DND-41 (cell line): Measurements from ENCODE around the gene H1-8.

ENCODE experiments used
- ATAC-seq: fragments of 200-7000 bp; cut with Tn5 transposase; 3 replicates; pipeline ENCODE4 v1.9.1; 2021; ENCODE audit warnings: low read depth; ENCODE audit not compliant: insufficient read depth
- DNase-seq: peaks from one replicate; pipeline ENCODE4 v3.0.0-alpha.2; 2020
- H2AFZ ChIP-seq: 2 replicates; pipeline ENCODE4 v1.6.0; 2012; ENCODE audit warnings: low read depth, low read length
- H3K27ac ChIP-seq: 2 replicates; pipeline ENCODE4 v1.5.1; 2012; ENCODE audit warnings: low read length, inconsistent platforms
- H3K27me3 ChIP-seq: fragments of 200-600 bp; sonication (generic); 2 replicates; pipeline ENCODE4 v1.6.0; 2012; ENCODE audit warnings: low read length, mild to moderate bottlenecking, inconsistent platforms; ENCODE audit not compliant: insufficient read depth, poor library complexity
- H3K36me3 ChIP-seq: 2 replicates; pipeline ENCODE4 v1.5.1; 2012; ENCODE audit warnings: low read length, inconsistent platforms; ENCODE audit not compliant: insufficient read depth
- H3K4me1 ChIP-seq: 2 replicates; pipeline ENCODE4 v1.5.1; 2012; ENCODE audit warnings: mild to moderate bottlenecking, low read length; ENCODE audit not compliant: insufficient read depth
- H3K4me2 ChIP-seq: 2 replicates; pipeline ENCODE4 v1.6.0; 2012; ENCODE audit warnings: mild to moderate bottlenecking, moderate library complexity, low read length, inconsistent platforms; ENCODE audit not compliant: insufficient read depth
- H3K4me3 ChIP-seq, 2 experiments: fragments of 200-600 bp in 1 of 2; shearing (Covaris generic) in 1 of 2; 2 replicates each; pipeline ENCODE4 v1.5.1; 2012 to 2016; ENCODE audit warnings: inconsistent platforms in 2 of 2, low read length in 2 of 2, mild to moderate bottlenecking in 2 of 2, low read depth in 1 of 2, moderate library complexity in 1 of 2
- H3K79me2 ChIP-seq: 2 replicates; pipeline ENCODE4 v1.6.0; 2012; ENCODE audit warnings: low read length, inconsistent platforms; ENCODE audit not compliant: insufficient read depth
- H3K9ac ChIP-seq: 2 replicates; pipeline ENCODE4 v1.6.0; 2012; ENCODE audit warnings: low read depth, mild to moderate bottlenecking, inconsistent platforms, low read length, moderate library complexity
- H3K9me3 ChIP-seq: 2 replicates; pipeline ENCODE4 v1.5.1; 2012; ENCODE audit warnings: low read length, moderate library complexity, mild to moderate bottlenecking, inconsistent platforms; ENCODE audit not compliant: insufficient read depth, severe bottlenecking
- H4K20me1 ChIP-seq: 2 replicates; pipeline ENCODE4 v1.6.0; 2012; ENCODE audit warnings: low read length; ENCODE audit not compliant: insufficient read depth
- CTCF ChIP-seq: IDR thresholded peaks from 2 replicates; pipeline ENCODE4 v1.5.1; 2012; ENCODE audit warnings: borderline replicate concordance, low read length, moderate library complexity, mild to moderate bottlenecking; ENCODE audit not compliant: poor library complexity, severe bottlenecking; ENCODE audit errors: extremely low read depth
- EZH2 ChIP-seq: IDR thresholded peaks from 3 replicates; pipeline ENCODE4 v1.6.1; 2012; ENCODE audit warnings: borderline replicate concordance, low read depth, mild to moderate bottlenecking, moderate library complexity, low read length, inconsistent platforms; ENCODE audit not compliant: severe bottlenecking

The H1-8 gene

GRCh38 chr3:129560911-129561594, 18.1 kb downstream of the H1-8 start:
- Histone ChIP-seq H3K4me1 (no peaks in the 10 kb centered on the region), H3K27ac (no peak overlapping the region), H2AFZ (no peak overlapping the region), H3K27me3 (no peaks in the 10 kb centered on the region), H3K9ac (no peak overlapping the region), H3K9me3 (no peaks in the 10 kb centered on the region), H4K20me1 (peaks cover 17% of the 10 kb centered on the region), H3K36me3 (peaks cover 100% of the 10 kb centered on the region), H3K4me2 (no peak overlapping the region), H3K4me3 (no peak overlapping the region), H3K79me2 (no peaks in the 10 kb centered on the region)
- DNase-seq (no peak), ATAC-seq (no peak)
- TF ChIP-seq EZH2 (no peak), CTCF (no peak)

GRCh38 chr3:129561619-129562248, 18.8 kb downstream of the H1-8 start:
- Histone ChIP-seq H3K4me1 (no peaks in the 10 kb centered on the region), H3K4me2 (no peak overlapping the region), H2AFZ (no peak overlapping the region), H3K27me3 (no peaks in the 10 kb centered on the region), H3K27ac (no peak overlapping the region), H3K36me3 (peaks cover 100% of the 10 kb centered on the region), H3K4me3 (no peak overlapping the region), H3K79me2 (no peaks in the 10 kb centered on the region), H4K20me1 (peaks cover 20% of the 10 kb centered on the region), H3K9ac (no peak overlapping the region), H3K9me3 (no peaks in the 10 kb centered on the region)
- DNase-seq: no peak
- no peak for ATAC-seq
- no peak for TF ChIP-seq EZH2
- TF ChIP-seq CTCF: no peak

- no peak overlapping the region for H3K27ac ChIP-seq
- no peaks in the 10 kb centered on the region for H3K27me3 ChIP-seq
- peaks cover 20% of the 10 kb centered on the region for H4K20me1 ChIP-seq
- no peaks in the 10 kb centered on the region for H3K9me3 ChIP-seq
- no peak overlapping the region for H3K4me3 ChIP-seq
- no peak overlapping the region for H3K9ac ChIP-seq
- H3K79me2 ChIP-seq: no peaks in the 10 kb centered on the region
- no peak overlapping the region for H2AFZ ChIP-seq
- no peak overlapping the region for H3K4me2 ChIP-seq
- no peaks in the 10 kb centered on the region for H3K4me1 ChIP-seq
- TF ChIP-seq EZH2 (no peak), CTCF (no peak)
- peaks cover 100% of the 10 kb centered on the region for H3K36me3 ChIP-seq
- ATAC-seq (no peak), DNase-seq (no peak)
Observed at GRCh38 chr3:129562803-129563202, 19.8 kb downstream of the H1-8 start.
